ENCODE results near the gene SUPT5H.

DNA sequence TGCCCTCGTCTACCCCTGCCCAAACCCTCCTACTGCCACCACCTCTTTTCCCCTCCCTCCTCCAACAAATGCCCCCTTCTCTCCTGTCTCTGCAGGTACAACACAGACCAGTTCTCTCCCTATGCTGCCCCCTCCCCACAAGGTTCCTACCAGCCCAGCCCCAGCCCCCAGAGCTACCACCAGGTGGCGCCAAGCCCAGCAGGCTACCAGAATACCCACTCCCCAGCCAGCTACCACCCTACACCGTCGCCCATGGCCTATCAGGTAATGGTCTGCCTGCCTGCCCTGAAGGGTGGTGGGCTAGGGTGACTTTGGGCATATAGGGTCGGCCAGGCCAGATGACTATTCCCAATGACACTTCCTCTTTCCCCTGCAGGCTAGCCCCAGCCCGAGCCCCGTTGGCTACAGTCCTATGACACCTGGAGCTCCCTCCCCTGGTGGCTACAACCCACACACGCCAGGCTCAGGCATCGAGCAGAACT is 28.8 kb downstream of the SUPT5H start:
- TF ChIP-seq, protein P1, sequence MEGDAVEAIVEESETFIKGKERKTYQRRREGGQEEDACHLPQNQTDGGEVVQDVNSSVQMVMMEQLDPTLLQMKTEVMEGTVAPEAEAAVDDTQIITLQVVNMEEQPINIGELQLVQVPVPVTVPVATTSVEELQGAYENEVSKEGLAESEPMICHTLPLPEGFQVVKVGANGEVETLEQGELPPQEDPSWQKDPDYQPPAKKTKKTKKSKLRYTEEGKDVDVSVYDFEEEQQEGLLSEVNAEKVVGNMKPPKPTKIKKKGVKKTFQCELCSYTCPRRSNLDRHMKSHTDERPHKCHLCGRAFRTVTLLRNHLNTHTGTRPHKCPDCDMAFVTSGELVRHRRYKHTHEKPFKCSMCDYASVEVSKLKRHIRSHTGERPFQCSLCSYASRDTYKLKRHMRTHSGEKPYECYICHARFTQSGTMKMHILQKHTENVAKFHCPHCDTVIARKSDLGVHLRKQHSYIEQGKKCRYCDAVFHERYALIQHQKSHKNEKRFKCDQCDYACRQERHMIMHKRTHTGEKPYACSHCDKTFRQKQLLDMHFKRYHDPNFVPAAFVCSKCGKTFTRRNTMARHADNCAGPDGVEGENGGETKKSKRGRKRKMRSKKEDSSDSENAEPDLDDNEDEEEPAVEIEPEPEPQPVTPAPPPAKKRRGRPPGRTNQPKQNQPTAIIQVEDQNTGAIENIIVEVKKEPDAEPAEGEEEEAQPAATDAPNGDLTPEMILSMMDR (IDR thresholded peaks at IDR 0.05), result peak; percentile 52 to 82 (median 60)
- no peak for TF ChIP-seq POLR2A (IDR thresholded peaks at IDR 0.05)

Measured in esophagus squamous epithelium (tissue), 4 donors.